GM21515 (cell line): ENCODE measurements around the gene SLC5A9.
"Not testable (repeated sequence)": the region's sequence is repeated elsewhere in the genome, so short reads cannot be mapped to it uniquely, and the experiment has no call there.

Experiments
- ATAC-seq: cut with Tn5 transposase; IDR thresholded peaks from one replicate; pipeline ENCODE4 v1.9.1; 2021; ENCODE audit not compliant: unreplicated experiment

SLC5A9 gene

GRCh38 chr1:48236716-48237470 is 14.4 kb downstream of the SLC5A9 start:
- ATAC-seq: peak; percentile 73

- ATAC-seq: no peak
These were observed 19.7 kb downstream of the SLC5A9 start for GRCh38 chr1:48242141-48242736.

GRCh38 chr1:48245106-48245505 is 22.6 kb downstream of the SLC5A9 start:
- no peak for ATAC-seq

GRCh38 chr1:48246727-48247126 is 24.2 kb downstream of the SLC5A9 start:
- ATAC-seq: no peak

GRCh38 chr1:48248356-48248755 is 25.8 kb downstream of the SLC5A9 start:
- ATAC-seq: no peak

- ATAC-seq: no peak
These were observed 27.4 kb downstream of the SLC5A9 start for GRCh38 chr1:48249868-48250267.

- ATAC-seq: no peak
These were observed 28.1 kb downstream of the SLC5A9 start for GRCh38 chr1:48250572-48250971.

- ATAC-seq: no peak
These were observed 28.8 kb downstream of the SLC5A9 start for GRCh38 chr1:48251323-48251722.

GRCh38 chr1:48251821-48252220 is 29.3 kb downstream of the SLC5A9 start:
- no peak for ATAC-seq

GRCh38 chr1:48254254-48254653 is 31.7 kb downstream of the SLC5A9 start:
- no peak for ATAC-seq

GRCh38 chr1:48258106-48258505 is 35.6 kb downstream of the SLC5A9 start:
- no peak for ATAC-seq

GRCh38 chr1:48261881-48262400 is 39.4 kb downstream of the SLC5A9 start:
- ATAC-seq: no peak

- ATAC-seq: no peak
These were observed 40.5 kb downstream of the SLC5A9 start for GRCh38 chr1:48263041-48263440.

- no peak for ATAC-seq
These were observed 44.1 kb downstream of the SLC5A9 start for GRCh38 chr1:48266576-48266975.

- not testable (repeated sequence) for ATAC-seq
These were observed 54.9 kb downstream of the SLC5A9 start for GRCh38 chr1:48277437-48277836.

GRCh38 chr1:48282329-48282728 is 59.8 kb downstream of the SLC5A9 start:
- not testable (repeated sequence) for ATAC-seq

- not testable (repeated sequence) for ATAC-seq
These were observed 62.3 kb downstream of the SLC5A9 start for GRCh38 chr1:48284696-48285420.

GRCh38 chr1:48285525-48285924 is 63.0 kb downstream of the SLC5A9 start:
- no peak for ATAC-seq

- ATAC-seq: no peak
These were observed 68.9 kb downstream of the SLC5A9 start for GRCh38 chr1:48291421-48291820.

GRCh38 chr1:48292706-48293105 is 70.2 kb downstream of the SLC5A9 start:
- ATAC-seq: no peak

GRCh38 chr1:48294094-48294493 is 71.6 kb downstream of the SLC5A9 start:
- not testable (repeated sequence) for ATAC-seq

- no peak for ATAC-seq
These were observed 72.1 kb downstream of the SLC5A9 start for GRCh38 chr1:48294656-48295055.
